Measurements from ENCODE around the gene CCT8L2.
"Not testable (repeated sequence)": the region's sequence is repeated elsewhere in the genome, so short reads cannot be mapped to it uniquely, and the experiment has no call there.

DNA sequence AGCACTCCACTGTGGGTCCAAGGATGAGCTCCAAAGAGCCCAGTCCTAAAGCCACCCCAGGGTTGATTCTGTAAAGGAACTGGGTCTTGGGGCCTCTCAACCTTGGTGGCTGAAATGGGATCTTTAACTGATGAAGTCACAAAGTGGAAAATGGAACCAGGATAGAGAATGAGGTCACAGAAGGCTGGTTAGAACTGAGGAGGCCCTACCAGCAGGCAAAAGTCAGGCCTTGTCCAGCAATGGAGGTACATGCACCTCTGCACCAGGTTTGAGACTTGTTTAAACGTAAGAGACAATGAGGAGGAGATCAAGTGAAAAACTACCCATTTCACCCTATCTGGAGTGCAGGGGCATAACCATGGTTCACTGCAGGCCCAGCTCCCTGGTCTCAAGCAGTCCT lies at the start of gene CCT8L2:
- TF ChIP-seq, protein P1, sequence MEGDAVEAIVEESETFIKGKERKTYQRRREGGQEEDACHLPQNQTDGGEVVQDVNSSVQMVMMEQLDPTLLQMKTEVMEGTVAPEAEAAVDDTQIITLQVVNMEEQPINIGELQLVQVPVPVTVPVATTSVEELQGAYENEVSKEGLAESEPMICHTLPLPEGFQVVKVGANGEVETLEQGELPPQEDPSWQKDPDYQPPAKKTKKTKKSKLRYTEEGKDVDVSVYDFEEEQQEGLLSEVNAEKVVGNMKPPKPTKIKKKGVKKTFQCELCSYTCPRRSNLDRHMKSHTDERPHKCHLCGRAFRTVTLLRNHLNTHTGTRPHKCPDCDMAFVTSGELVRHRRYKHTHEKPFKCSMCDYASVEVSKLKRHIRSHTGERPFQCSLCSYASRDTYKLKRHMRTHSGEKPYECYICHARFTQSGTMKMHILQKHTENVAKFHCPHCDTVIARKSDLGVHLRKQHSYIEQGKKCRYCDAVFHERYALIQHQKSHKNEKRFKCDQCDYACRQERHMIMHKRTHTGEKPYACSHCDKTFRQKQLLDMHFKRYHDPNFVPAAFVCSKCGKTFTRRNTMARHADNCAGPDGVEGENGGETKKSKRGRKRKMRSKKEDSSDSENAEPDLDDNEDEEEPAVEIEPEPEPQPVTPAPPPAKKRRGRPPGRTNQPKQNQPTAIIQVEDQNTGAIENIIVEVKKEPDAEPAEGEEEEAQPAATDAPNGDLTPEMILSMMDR (IDR thresholded peaks at IDR 0.05; ENCODE audit: low read length) = not testable (repeated sequence)
- not testable (repeated sequence) for TF ChIP-seq EZH2 (IDR thresholded peaks at IDR 0.05; ENCODE audit: borderline replicate concordance, low read length)

All from OCI-LY1 (cell line).